Stomach (tissue), 4 donors: ENCODE results near the gene BICDL1.

Experiments used
- EP300 ChIP-seq: sonication (generic); formaldehyde crosslinking; IDR thresholded peaks from one replicate; pipeline ENCODE4 v1.6.1; 2017; ENCODE audit warnings: antibody characterized with exemption
- POLR2A ChIP-seq, 4 donors: fragments of 450-650 bp; IDR thresholded peaks; one replicate each; pipeline ENCODE4 v1.6.1; 2016; ENCODE audit warnings: antibody characterized with exemption in 4 of 4, control low read depth in 2 of 4, mild to moderate bottlenecking in 1 of 4, moderate library complexity in 1 of 4
- TF ChIP-seq, protein P1 (sequence below), 7 experiments: fragments of 450-650 bp in 4 of 7; fragments of 200-600 bp in 3 of 7; sonication (generic) in 3 of 7; IDR thresholded peaks; one replicate each; pipeline ENCODE4 v1.5.1; 2016 to 2019; ENCODE audit warnings: antibody characterized with exemption in 7 of 7, control low read depth in 2 of 7, mild to moderate bottlenecking in 1 of 7

DNA sequence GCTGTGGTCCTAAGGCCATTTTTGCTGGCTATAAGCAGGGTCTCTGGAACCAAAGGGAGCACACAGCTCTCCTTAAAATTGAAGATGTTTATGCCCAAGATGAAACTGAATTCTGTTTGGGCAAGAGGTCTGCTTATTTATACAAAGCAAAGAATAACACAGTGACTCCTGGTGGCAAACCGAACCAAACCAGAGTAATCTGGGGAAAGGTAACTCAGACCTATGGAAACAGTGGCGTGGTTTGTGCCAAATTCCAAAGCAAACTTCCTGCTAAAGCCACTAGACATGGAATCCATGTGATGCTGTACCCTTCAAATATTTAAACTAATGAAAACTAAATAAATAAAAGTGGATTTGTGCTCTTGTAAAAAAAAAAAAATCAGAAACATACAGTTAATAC, 29.6 kb upstream of the BICDL1 start:
- TF ChIP-seq EP300 (no peak), POLR2A (IDR thresholded peaks at IDR 0.05) (no peak)
- TF ChIP-seq, protein P1, sequence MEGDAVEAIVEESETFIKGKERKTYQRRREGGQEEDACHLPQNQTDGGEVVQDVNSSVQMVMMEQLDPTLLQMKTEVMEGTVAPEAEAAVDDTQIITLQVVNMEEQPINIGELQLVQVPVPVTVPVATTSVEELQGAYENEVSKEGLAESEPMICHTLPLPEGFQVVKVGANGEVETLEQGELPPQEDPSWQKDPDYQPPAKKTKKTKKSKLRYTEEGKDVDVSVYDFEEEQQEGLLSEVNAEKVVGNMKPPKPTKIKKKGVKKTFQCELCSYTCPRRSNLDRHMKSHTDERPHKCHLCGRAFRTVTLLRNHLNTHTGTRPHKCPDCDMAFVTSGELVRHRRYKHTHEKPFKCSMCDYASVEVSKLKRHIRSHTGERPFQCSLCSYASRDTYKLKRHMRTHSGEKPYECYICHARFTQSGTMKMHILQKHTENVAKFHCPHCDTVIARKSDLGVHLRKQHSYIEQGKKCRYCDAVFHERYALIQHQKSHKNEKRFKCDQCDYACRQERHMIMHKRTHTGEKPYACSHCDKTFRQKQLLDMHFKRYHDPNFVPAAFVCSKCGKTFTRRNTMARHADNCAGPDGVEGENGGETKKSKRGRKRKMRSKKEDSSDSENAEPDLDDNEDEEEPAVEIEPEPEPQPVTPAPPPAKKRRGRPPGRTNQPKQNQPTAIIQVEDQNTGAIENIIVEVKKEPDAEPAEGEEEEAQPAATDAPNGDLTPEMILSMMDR (IDR thresholded peaks at IDR 0.05), result no peak
